Measurements from ENCODE around the gene PPP2R5C.

Gene PPP2R5C

DNA sequence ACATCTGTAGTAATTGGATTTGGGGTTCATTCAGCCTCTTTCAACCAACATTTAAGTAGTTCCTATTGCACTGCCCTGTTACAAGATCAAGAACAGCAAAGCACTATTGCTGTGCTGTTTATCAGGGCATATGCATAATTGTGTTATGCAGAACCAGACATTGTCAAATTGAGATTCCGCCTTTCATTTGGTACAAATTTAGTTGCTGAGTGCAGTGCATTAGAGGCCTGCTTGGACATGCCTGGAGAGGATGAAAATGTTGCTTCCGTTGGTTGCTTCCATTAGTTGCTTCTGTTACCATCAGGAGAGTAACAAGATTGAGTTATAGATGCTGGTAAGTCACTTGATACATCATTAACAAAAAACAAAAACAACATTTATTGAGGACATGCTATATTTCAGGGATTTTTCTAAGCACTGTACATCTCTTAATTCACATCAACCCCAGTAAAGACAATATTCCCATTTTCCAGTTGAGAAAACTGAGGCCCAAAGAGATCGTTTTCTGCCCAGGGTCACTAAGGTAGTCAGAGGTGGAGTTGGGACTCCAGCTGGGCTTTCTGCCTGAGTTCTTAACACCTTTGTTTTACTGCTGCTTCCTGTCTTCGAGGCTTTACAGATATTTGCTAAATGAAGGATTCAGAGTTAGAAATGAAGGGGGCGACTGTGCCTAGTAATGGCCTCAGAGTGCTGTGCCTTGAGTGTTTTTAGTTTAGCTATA, 79.3 kb downstream of the PPP2R5C start:
- DNase-seq (ENCODE audit: low spot score), result no peak

DNA sequence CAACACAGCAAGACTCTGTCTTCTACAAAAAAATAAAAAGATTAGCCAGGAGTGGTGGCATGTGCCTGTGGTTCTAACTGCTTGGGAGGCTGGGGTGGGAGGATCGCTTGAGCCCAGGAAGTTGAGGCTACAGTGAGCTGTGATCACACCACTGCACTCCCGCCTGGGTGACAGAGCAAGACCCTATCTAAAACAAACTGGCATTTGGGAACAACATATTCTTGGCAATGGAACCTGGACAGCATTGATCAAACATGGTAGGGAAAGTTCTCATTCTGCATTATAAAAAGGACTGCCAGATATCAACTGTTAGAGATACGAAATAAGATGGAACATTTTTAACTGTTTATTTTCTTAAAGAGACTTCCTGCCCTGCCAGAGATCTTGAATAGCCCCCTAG, 81.5 kb downstream of the PPP2R5C start:
- DNase-seq (ENCODE audit: low spot score), result no peak

DNA sequence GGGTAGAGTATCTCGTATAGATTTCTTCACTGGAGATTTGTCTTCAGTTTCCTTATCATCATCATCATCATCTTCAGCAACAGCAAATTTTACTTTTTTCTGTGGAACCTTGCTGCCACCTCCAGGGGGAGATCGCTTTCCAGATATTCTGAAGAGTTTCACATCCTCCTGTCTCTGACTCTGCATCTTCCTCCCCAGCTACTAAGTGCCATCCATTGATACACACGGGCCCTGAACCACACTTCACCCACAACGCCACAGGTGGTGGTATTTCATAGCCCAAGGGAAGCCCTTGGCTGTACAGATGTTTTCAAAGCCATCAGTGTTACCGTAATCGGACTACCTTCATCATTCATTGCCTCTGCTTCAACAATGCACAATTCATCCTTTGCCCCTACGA, 82.2 kb downstream of the PPP2R5C start:
- no peak for DNase-seq (ENCODE audit: low spot score)

DNA sequence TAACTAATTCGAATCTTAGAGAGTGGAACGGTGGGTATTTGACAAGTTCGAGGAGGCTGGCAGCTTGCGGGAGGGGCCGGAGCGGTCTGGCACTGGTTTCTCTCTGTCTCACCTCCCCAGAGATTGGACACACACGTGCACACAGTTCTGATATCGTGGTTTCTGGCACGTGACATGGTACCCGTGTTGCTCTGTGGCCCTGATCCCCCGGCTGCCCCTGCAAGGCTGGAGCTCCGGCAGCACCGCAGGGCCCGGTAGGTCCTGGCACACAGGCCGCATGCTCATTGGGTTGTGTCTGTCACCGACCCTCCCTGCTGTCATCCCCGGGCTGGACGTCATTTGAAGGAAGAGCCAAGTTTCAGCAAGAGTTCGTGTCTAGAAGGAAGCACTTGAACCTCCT, 82.7 kb downstream of the PPP2R5C start:
- no peak for DNase-seq (ENCODE audit: low spot score)

DNA sequence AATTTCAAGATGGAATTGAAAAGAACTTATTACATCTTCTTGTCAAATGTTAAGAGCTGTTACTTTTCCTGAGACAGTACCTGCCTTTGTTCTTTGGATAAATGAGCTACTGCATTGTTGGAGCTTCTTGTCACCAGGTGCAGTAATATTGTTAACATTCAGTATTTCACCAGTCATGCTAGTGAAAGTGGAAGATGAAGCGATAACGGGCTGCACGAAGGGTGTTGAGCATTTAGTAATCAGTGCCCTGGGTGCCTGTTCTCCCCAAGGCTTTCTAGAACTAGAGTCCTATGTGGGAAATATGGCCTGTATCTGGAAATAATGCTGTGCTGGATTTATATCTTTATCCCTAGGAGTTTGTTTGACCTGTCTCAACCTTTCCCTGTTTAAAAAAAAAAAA, 83.2 kb downstream of the PPP2R5C start:
- no peak for DNase-seq (ENCODE audit: low spot score)

DNA sequence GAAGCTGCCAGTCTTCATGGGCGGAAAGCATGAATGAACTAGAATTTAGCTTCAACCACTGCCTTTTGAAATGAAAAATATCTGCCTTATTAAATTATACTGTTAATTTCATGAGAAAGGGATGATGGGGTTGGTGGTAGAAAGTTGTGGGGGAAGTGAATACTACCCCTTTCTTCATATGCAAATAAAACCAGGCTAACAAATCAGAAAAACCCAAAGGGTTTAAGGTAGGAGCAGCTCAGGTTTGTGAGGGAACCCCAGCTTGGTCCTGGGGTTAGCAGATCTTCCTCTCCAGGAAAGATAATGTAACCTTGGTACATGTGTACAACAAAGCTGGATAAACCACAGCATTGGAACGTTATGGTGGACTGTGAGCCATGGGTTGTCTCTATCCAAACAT, 84.0 kb downstream of the PPP2R5C start:
- no peak for DNase-seq (ENCODE audit: low spot score)

DNA sequence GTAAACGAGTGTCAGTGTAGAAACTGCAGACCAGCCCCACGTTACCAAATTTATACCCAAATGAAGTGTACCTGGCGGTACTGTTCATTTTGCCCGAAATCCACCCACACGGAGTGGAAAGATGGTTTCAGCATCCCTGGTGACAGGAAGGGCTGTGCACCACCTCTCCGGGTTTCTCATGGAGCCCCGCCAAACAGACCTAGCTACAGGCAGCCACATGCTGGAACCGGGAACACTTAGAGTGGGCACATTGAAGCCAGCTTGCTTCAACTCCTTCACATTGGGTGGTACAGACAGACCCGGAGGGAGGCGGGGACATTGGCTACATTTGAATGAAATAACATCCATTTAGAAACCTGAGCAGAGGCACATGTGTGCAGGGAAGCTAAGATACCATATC, 84.4 kb downstream of the PPP2R5C start:
- no peak for DNase-seq (ENCODE audit: low spot score)

DNA sequence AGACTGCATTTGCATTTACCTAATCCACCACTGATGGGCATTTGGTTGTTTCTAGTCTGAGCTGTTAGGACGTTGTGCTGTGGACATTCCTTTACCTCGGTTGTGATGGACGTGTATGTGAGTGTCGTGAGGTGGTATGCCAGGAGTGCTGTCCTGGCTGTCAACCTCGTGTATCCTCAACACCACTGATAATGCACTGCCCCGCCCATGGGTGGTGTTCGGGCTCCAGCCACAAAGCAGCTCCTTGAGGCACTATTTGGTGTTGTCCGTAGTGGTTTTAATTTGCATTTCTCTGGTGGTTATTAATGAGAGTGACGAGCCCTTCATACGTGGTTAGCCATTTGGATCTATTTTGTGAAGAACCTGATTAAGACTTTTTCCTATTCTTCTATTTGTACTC, 87.6 kb downstream of the PPP2R5C start:
- DNase-seq (ENCODE audit: low spot score), result no peak

DNA sequence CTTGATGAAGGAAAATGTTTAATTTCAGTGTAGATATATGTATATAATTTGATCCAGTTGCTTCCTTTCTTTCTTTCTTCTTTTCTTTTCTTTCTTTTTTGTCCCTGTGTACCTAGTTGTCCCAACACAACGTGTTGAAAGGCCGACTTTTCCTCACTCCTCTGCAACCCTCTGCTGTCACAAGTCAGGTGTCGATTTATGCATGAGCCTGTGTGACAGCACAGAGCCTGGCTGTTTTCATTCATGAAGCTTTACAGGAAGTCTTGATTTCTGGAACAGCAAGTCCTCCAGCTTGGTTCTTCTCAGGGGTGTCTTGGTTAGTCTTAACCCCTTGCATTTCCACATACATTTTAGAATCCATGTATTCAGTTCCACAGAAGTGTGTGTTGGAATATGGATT, 88.1 kb downstream of the PPP2R5C start:
- DNase-seq (ENCODE audit: low spot score), result no peak

DNA sequence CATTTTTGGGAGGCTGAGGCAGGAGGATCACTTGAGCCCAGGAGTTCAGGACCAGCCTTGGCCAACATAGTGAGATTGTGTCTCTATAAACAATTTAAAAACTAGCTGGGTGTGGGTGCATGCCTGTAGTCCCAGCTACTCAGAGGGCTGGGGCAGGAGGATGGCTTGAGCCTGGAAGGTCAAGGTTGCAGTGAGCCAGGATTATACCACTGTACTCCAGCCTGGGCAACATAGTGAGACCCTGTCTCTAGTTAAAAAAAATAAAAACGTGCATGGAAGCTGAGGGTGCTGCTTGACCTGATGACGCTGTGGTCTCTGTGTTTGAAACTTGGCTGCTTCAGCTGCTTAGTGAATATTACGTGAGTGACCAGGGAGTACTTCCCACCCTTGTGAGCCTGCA, 89.7 kb downstream of the PPP2R5C start:
- DNase-seq (ENCODE audit: low spot score), result no peak

DNA sequence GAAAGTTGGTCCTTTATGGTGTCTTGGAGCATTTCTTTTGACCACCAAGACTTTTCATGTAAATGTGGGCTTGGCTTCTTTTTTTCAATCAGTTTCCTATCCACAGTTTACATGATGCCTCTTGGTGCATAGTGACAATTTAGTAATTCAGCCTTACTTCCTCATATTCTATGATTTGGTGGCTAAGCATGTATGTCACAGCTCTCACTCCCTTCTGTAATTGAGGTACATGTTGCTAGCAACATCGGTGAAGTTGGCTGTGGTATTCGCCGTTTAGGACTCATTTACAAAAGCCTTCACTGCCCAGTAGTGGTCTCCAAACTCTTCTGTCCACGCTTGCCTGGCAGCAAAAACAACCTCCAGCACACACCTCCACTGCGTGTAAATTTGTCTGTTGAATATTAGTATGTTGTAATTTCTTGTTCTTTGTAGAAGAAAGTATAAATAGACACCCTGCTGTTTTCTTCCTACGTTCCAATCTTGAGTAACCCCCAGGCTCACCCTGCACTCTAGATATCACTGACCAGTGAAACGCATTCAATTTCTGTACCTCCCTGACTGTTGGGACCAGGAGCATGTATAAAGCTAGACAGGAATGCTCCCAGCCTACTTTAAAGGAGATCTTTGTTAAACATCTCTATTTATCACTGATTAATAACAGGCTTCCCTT, 90.4 kb downstream of the PPP2R5C start:
- no peak for DNase-seq (ENCODE audit: low spot score)

DNA sequence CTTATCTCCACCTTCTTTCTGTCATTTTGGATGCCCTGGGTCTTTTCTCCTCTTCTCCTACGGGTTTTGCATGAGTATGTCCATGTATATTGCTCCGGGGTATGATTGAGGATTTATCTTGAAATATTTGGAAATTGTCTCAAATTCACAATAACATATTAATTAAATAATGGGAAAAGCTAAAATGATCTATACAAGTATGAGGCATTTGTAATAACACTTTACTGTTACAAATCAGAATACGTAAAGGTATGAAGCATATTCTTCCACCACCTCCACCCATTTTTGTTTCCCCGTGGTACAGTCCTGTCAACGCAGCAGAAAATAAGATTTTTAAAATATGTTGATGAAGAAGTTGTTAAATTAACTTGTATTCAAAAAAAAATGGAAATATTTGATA, 91.3 kb downstream of the PPP2R5C start:
- DNase-seq (ENCODE audit: low spot score), result no peak

DNA sequence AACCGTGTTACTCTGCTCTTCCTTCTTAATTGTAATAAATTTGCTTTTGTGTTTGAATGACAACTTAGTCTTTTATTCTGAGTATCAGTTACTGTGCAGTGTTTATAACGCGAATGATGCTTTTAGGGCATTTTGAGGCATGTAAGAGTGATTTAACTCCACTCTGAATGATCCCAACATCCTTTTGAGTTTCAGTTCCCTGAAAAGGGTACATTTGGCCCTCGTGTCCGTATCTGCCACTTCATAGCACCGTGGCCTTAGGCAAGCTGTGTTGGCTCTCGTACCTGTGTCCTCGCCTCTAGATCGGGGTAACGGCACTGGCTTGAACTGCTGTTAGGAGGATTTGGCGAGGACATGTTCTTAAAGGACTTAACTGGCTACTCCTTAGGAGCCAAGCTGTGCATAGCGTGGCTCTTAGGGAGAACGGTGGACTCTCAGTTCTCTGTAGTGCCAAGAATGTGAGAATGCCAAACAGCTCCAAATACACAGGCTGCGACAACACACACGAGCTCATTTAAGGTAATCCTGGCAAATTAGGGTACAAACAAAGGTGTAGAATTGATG, 92.0 kb downstream of the PPP2R5C start:
- DNase-seq (ENCODE audit: low spot score), result no peak

DNA sequence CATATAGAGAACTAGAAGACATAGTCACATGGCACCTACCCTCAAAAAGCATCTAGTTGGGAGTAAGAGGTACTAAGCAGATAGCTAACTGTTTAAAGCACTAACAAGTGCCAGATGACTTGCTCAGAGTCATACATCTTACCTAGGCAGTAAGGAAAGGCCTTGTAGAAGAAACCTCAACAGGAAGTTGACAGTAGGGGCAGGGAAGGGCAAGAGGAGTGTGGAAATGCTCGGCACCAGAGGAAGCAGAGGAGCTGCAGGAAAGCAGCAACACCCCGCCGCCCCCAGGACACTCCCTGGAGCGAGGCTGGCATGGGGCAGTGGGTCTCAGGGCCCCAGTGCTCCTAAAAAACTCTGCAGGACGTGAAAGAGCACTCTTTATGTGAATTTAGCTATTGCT, 92.9 kb downstream of the PPP2R5C start:
- DNase-seq (ENCODE audit: low spot score), result peak; percentile 27

DNA sequence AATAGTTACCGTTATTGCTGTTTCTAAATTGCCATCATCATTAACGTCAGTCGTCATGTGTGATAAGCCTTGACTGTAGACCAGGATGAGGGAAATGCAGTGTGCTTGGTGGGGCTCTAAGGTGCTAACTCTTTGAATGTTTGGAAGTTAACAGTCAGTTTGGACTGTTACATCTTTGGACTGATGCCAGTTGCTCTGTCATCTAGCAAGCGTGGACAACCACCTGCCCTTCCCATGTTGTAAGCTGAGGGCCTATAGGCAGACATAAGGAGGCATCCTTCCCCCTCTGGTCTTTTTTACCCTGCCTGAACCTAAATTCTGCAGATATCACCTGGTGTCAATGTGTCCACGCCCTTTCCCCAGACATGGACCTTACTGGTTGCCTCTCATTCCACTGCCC, 94.4 kb downstream of the PPP2R5C start:
- no peak for DNase-seq (ENCODE audit: low spot score)

DNA sequence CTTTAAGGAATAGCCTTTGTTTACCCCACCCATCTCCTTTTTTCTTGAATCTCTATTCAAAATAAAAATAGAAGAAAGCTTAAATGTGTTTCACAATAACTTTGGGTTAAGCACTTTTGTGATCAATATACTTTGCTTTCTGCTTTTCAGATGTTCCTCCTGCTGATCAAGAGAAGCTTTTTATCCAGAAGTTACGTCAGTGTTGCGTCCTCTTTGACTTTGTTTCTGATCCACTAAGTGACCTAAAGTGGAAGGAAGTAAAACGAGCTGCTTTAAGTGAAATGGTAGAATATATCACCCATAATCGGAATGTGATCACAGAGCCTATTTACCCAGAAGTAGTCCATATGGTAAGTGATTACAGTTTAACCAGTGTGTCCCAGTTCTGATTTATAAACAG, 95.0 kb downstream of the PPP2R5C start:
- DNase-seq (ENCODE audit: low spot score), result no peak

DNA sequence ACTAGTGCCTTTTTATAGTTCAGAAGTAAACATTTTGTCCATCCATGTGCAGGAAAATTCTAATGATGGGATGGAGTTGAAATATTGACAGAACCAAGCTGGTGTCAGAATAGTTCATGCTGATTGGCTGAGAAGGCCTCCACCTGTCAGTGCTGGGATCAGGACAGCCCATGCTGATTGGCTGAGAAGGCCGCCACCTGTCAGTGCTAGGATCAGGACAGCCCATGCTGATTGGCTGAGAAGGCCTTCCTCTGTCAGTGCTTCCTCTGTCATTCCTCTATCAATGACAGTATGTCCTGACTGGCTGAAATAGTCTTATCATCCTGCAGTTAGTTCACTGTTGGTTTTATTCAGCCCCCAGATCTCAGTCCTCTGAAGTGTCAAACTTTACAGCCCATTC, 95.7 kb downstream of the PPP2R5C start:
- no peak for DNase-seq (ENCODE audit: low spot score)

DNA sequence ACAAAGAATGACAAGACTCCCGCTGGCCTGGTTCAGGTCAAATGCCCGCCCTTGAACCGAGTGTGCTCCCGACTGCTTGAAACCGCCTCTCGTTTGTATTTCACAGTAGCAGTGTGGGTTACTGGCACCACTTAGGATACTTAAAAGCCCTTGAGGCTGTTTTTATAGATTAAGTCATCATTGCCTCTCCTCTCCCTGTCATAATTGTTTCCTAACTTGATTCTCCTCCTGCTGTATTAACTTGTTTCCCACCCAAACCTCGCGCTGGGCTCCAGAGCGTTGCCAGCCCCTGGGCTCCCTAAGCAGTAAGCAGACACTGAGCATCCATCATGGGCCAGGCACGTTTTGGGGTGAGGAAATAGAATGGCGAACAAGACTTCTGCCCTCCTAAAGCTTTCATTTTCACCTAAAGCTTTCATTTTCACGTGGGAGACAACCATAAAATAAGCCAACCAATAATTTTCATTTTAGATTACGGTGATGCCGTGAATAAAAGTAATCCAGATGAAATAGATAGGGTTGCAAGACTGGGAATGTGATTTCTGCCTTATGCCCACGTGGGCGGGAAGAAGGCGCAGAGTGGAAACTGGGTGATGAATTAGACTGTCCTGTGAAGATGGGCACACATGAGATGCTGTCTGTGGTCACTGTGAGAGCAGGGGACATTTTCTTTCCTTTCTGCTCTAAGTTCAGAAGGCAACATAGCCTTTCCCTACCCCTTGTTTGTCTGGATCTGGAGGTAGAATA, 97.5 kb downstream of the PPP2R5C start:
- no peak for DNase-seq (ENCODE audit: low spot score)

DNA sequence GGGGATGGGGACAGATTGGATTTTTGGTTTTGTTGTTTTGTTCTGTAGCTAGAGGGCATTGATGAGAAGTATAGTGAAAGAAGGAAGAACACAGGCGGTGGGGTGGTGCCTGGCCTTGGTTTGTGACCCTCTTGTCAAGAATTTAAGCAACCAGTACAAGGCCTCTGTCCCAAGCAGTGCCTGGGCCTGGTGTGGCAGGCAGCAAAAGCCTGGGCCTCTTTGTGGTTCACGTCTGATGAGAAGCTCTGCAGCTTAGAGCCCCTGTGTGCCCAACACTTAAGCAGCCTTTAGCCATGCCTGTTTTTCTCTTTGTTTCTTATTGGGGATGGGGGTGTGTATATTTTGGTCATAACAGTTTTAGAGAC, 98.0 kb downstream of the PPP2R5C start:
- no peak for DNase-seq (ENCODE audit: low spot score)

DNA sequence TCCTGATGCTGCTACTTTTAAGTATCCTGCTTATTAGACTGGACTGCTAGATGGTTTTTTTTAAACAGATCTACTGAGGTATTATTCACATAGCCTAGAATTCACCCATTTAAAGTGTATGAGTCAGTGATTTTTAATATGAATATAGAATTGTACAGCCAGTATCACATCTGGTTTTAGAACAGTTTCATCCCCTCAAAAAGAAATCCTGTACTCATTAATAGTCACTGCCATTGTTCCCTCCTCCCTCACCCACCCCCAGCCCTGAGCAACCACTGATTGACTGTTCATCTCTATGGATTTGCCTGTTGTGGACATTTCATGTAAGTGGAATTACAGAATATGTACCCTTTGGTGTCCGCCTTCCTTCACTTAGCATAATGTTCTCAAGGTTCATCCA, 98.4 kb downstream of the PPP2R5C start:
- DNase-seq (ENCODE audit: low spot score), result no peak

DNA sequence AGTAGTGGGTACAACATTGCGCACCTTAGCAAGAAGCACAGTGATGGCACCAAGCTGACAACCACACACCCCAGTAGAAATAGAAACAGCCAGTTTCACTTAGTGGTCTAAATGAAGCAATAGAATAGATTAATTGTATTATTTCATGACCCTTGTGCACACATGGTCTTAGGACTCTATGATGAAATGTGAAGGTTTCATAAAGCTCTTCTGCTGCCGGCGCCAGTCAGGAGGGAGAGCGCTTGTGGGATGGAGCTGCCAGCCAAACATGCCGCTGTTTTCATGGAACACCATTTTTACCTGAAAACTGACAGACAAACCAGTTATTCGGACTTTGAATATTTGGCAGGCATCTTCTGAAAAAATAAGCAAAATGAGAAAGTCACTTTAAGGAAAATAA, 100.0 kb downstream of the PPP2R5C start:
- DNase-seq (ENCODE audit: low spot score), result no peak

DNA sequence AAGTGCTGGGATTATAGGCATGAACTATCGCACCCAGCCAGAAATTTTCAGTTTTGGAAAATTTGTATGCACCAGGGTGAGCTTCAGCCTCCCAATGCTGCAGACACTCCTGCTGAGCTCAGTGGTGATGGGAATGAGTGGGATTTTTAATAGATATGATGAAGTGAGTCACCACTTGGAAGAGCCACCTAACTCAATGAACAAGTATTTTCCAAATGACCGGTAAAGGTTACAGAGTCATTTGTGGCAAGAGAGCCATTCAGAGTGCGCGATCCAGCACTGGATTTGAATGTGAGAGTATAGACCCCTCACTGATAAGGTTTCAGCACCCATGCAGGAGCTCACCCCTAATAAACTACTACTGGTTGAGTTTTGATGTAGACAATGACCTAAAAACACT, 100.7 kb downstream of the PPP2R5C start:
- no peak for DNase-seq (ENCODE audit: low spot score)

DNA sequence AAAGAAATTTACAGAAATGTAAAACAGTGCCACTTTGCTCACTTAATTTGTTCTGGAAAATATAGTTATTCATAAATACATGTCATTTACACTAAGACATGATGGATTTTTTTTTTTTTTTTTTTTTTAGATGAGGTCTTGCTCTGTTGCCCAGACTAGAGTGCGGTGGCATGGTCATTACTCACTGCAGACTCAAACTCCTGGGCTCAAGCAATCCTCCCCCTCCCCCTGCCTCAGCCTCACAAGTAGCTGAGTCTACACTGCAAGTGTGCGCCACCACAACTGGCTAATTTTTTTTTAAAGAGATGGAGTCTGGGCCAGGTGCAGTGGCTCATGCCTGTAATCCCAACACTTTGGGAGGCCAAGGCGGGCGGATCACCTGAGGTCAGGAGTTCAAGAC, 101.2 kb downstream of the PPP2R5C start:
- DNase-seq (ENCODE audit: low spot score), result no peak

All from kidney capillary endothelial cell (primary cell).